GM18499 (cell line): Measurements from ENCODE around the gene CCDC80.
A peak's percentile ranks its signal among the peaks of the same experiment; 100 is the strongest.
"Not testable (repeated sequence)": the region's sequence is repeated elsewhere in the genome, so short reads cannot be mapped to it uniquely, and the experiment has no call there.

ENCODE experiments used
- ATAC-seq: cut with Tn5 transposase; IDR thresholded peaks from one replicate; pipeline ENCODE4 v1.9.1; 2021; ENCODE audit warnings: moderate number of reproducible peaks; ENCODE audit not compliant: insufficient read depth, unreplicated experiment

Gene CCDC80

GRCh38 chr3:112602217-112602838 lies 38.6 kb downstream of the CCDC80 start:
- peak; percentile 81 for ATAC-seq

- no peak for ATAC-seq
Observed at GRCh38 chr3:112598731-112599130, 42.2 kb downstream of the CCDC80 start.

GRCh38 chr3:112597945-112598344 lies 43.0 kb downstream of the CCDC80 start:
- no peak for ATAC-seq

- no peak for ATAC-seq
Observed at GRCh38 chr3:112594856-112595255, 46.1 kb downstream of the CCDC80 start.

- no peak for ATAC-seq
Observed at GRCh38 chr3:112593258-112593657, 47.7 kb downstream of the CCDC80 start.

GRCh38 chr3:112587336-112587735 lies 53.6 kb downstream of the CCDC80 start:
- no peak for ATAC-seq

GRCh38 chr3:112585782-112586181 lies 55.2 kb downstream of the CCDC80 start:
- ATAC-seq, result no peak

GRCh38 chr3:112583105-112583504 lies 57.8 kb downstream of the CCDC80 start:
- no peak for ATAC-seq

- ATAC-seq, result no peak
Observed at GRCh38 chr3:112582244-112582874, 58.6 kb downstream of the CCDC80 start.

GRCh38 chr3:112579697-112580096 lies 61.2 kb downstream of the CCDC80 start:
- no peak for ATAC-seq

- no peak for ATAC-seq
Observed at GRCh38 chr3:112579232-112579631, 61.7 kb downstream of the CCDC80 start.

- ATAC-seq, result no peak
Observed at GRCh38 chr3:112572701-112573100, 68.2 kb downstream of the CCDC80 start.

GRCh38 chr3:112569265-112569664 lies 71.7 kb downstream of the CCDC80 start:
- no peak for ATAC-seq

GRCh38 chr3:112568642-112569041 lies 72.3 kb downstream of the CCDC80 start:
- no peak for ATAC-seq

GRCh38 chr3:112564940-112565305 lies 76.0 kb downstream of the CCDC80 start:
- ATAC-seq, result no peak

GRCh38 chr3:112564247-112564939 lies 76.5 kb downstream of the CCDC80 start:
- not testable (repeated sequence) for ATAC-seq

- ATAC-seq, result peak; percentile 64
Observed at GRCh38 chr3:112561734-112562529, 79.0 kb downstream of the CCDC80 start, which contains the start of the genes ATG3 and SLC35A5. Gene ATG3 (minus strand): TSS chr3:112561962. CDS start chr3:112561528, 434 bp downstream. Gene SLC35A5 (plus strand): TSS chr3:112562045. CDS start chr3:112563404, 1,359 bp downstream.

GRCh38 chr3:112561484-112561733 lies 79.5 kb downstream of the CCDC80 start:
- peak; percentile 26 for ATAC-seq

GRCh38 chr3:112560721-112561483 lies 80.0 kb downstream of the CCDC80 start:
- ATAC-seq, result peak; percentile 4

- no peak for ATAC-seq
Observed at GRCh38 chr3:112560307-112560706, 80.6 kb downstream of the CCDC80 start.
